Parathyroid adenoma (tissue), 2 donors: ENCODE results near the gene MAN1A2.

Experiments
- H2AFZ ChIP-seq: fragments of 300-600 bp; sonication (generic); one replicate; pipeline ENCODE4 v1.7.0; 2017; ENCODE audit warnings: antibody characterized with exemption, mild to moderate bottlenecking
- H3K27ac ChIP-seq: fragments of 300-600 bp; sonication (generic); one replicate; pipeline ENCODE4 v1.7.0; 2017
- H3K27me3 ChIP-seq: fragments of 300-600 bp; sonication (generic); one replicate; pipeline ENCODE4 v1.7.0; 2017; ENCODE audit warnings: low read length; ENCODE audit not compliant: control insufficient read depth, insufficient read depth
- H3K36me3 ChIP-seq: fragments of 300-600 bp; sonication (generic); one replicate; pipeline ENCODE4 v1.7.0; 2017; ENCODE audit warnings: low read length; ENCODE audit not compliant: control insufficient read depth, insufficient read depth
- H3K4me1 ChIP-seq: fragments of 300-600 bp; sonication (generic); one replicate; pipeline ENCODE4 v1.7.0; 2017; ENCODE audit warnings: control low read depth
- H3K4me2 ChIP-seq: fragments of 300-600 bp; sonication (generic); one replicate; pipeline ENCODE4 v1.7.0; 2017; ENCODE audit warnings: low read length
- H3K4me3 ChIP-seq: fragments of 300-600 bp; sonication (generic); one replicate; pipeline ENCODE4 v1.7.0; 2017; ENCODE audit warnings: low read depth, low read length
- H3K79me2 ChIP-seq: fragments of 300-600 bp; sonication (generic); one replicate; pipeline ENCODE4 v1.7.0; 2017; ENCODE audit warnings: control low read depth
- H3K9ac ChIP-seq: fragments of 300-600 bp; sonication (generic); one replicate; pipeline ENCODE4 v1.7.0; 2017; ENCODE audit warnings: mild to moderate bottlenecking
- H3K9me3 ChIP-seq: fragments of 300-600 bp; sonication (generic); one replicate; pipeline ENCODE4 v1.7.0; 2017; ENCODE audit warnings: low read length; ENCODE audit not compliant: control insufficient read depth
- TF ChIP-seq, protein P1 (sequence below): fragments of 300-600 bp; sonication (generic); IDR thresholded peaks from one replicate; pipeline ENCODE4 v1.7.0; 2017; ENCODE audit warnings: antibody characterized with exemption, mild to moderate bottlenecking
- donor health status: primary hyperparathyroidism.

MAN1A2 gene

DNA sequence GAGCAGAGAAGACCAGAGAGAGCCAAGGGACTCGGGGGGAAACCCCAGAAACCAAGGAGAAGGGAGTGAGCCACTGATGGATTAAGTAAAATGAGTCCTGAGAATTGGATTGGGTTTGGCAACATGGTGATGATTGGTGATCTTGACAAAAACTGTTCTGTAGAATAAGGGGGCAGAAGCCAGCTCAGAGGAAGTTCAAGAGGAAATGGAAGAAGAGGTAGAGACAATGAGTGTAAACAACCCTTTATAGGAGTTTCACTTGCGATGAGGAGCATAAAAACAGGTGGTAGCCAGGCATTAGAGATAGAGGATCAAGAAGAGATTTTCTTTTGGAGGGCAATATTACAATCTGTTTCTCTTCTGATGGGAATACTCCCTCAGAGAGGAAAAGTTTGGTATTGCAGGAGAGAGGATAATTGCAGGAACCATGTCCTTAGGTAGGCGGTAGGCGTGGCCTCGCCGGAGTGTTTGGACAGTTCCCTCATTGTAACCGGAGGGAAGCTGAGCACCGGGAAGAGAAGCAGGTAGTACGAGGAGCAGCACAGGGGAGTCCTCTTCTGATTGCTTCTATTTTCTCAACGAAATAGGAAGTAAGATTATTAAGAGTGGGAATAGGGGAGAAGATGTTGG is 170.2 kb downstream of the MAN1A2 start:
- TF ChIP-seq, protein P1, sequence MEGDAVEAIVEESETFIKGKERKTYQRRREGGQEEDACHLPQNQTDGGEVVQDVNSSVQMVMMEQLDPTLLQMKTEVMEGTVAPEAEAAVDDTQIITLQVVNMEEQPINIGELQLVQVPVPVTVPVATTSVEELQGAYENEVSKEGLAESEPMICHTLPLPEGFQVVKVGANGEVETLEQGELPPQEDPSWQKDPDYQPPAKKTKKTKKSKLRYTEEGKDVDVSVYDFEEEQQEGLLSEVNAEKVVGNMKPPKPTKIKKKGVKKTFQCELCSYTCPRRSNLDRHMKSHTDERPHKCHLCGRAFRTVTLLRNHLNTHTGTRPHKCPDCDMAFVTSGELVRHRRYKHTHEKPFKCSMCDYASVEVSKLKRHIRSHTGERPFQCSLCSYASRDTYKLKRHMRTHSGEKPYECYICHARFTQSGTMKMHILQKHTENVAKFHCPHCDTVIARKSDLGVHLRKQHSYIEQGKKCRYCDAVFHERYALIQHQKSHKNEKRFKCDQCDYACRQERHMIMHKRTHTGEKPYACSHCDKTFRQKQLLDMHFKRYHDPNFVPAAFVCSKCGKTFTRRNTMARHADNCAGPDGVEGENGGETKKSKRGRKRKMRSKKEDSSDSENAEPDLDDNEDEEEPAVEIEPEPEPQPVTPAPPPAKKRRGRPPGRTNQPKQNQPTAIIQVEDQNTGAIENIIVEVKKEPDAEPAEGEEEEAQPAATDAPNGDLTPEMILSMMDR: no peak
- H3K4me3 ChIP-seq: no peak overlapping the region
- no peaks in the 10 kb centered on the region for H3K9me3 ChIP-seq

GRCh38 chr1:117540532-117540931 is 173.3 kb downstream of the MAN1A2 start:
- no peaks in the 10 kb centered on the region for H3K36me3 ChIP-seq
- TF ChIP-seq, protein P1: no peak

More for the DNA sequence above, 170.2 kb downstream of the MAN1A2 start:
- Histone ChIP-seq H3K27ac (no peak overlapping the region), H3K4me1 (peaks cover 14% of the 10 kb centered on the region), H3K36me3 (no peaks in the 10 kb centered on the region), H3K79me2 (no peaks in the 10 kb centered on the region), H3K9ac (no peak overlapping the region), H3K27me3 (no peaks in the 10 kb centered on the region), H2AFZ (peak overlapping the region; percentile 15), H3K4me2 (peak overlapping the region; percentile 30)

GRCh38 chr1:117541003-117541402 is 173.8 kb downstream of the MAN1A2 start:
- Histone ChIP-seq H3K79me2 (no peaks in the 10 kb centered on the region), H3K27ac (peak overlapping the region; percentile 31), H3K36me3 (no peaks in the 10 kb centered on the region), H2AFZ (peak overlapping the region; percentile 66), H3K9ac (no peak overlapping the region), H3K4me2 (no peak overlapping the region), H3K4me3 (no peak overlapping the region), H3K9me3 (no peaks in the 10 kb centered on the region), H3K4me1 (peaks cover 14% of the 10 kb centered on the region), H3K27me3 (no peaks in the 10 kb centered on the region)
- TF ChIP-seq, protein P1: no peak

More at GRCh38 chr1:117540532-117540931, 173.3 kb downstream of the MAN1A2 start:
- H3K9me3 ChIP-seq: no peaks in the 10 kb centered on the region
- no peak overlapping the region for H3K27ac ChIP-seq
- no peak overlapping the region for H3K4me2 ChIP-seq
- H3K79me2 ChIP-seq: no peaks in the 10 kb centered on the region
- H2AFZ ChIP-seq: peak overlapping the region; percentile 66
- no peaks in the 10 kb centered on the region for H3K27me3 ChIP-seq
- H3K4me1 ChIP-seq: peaks cover 14% of the 10 kb centered on the region
- no peak overlapping the region for H3K9ac ChIP-seq
- H3K4me3 ChIP-seq: no peak overlapping the region

DNA sequence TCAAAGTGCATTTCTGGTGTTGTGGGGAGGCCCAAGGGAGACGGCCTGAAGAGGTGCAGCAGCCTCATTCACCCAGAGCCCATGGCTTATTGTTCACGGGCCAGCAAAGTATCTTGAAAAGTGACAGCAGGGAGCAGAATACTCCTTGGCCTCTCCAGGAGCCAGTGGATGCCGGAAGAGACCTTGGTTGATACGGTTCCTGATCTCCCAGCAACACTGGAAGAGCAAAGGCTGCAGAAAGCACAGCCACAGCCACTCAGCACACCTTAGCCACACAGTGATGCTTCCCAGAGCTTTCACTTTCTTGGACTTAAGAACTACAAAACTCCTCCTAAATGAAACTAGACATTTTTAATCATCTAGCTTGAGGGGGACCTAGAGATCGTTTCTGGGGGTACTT is 174.3 kb downstream of the MAN1A2 start:
- Histone ChIP-seq H3K27me3 (no peaks in the 10 kb centered on the region), H3K27ac (peak overlapping the region; percentile 31), H3K4me2 (no peak overlapping the region), H3K4me3 (no peak overlapping the region), H3K4me1 (peaks cover 14% of the 10 kb centered on the region), H2AFZ (peak overlapping the region; percentile 66), H3K9ac (no peak overlapping the region), H3K36me3 (no peaks in the 10 kb centered on the region), H3K79me2 (no peaks in the 10 kb centered on the region), H3K9me3 (no peaks in the 10 kb centered on the region)
- TF ChIP-seq, protein P1: no peak
